HG03457 (cell line): ENCODE measurements around the gene CSNK1A1L.
"Not testable (repeated sequence)": the region's sequence is repeated elsewhere in the genome, so short reads cannot be mapped to it uniquely, and the experiment has no call there.

Experiments used
- ATAC-seq: cut with Tn5 transposase; IDR thresholded peaks from one replicate; pipeline ENCODE4 v1.9.1; 2021; ENCODE audit warnings: moderate number of reproducible peaks; ENCODE audit not compliant: unreplicated experiment

The CSNK1A1L gene

DNA sequence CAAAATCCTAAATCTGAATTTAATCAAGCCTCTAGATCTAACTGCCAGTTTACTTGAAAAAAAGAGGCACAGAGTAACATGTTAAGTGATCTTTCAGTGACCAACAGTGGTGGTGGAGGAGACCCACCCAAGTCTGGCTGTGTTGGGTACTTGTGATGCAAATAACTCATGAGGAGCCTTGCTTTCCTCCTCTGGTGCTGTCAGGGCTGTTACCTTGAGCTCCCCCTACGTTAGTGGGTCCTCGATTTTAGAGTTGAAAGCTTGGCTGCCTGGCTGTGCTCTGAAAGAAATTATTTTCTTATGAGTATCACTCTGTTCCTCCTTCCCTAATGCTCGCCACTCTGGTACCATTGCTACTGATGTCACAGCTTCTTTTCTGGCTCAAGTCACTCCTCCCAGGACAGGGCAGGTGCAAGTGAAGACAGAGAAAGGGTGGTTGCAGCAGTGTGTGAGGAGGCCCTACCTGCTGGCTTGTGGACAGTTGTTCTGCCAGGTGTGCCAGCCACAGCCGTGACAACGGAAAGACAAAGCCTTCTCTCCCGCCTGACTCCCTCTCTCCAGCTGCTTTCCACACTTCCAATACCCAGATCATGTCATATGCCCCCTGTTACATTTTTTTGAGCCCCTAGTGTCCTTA is 39.5 kb downstream of the CSNK1A1L start:
- ATAC-seq: no peak

DNA sequence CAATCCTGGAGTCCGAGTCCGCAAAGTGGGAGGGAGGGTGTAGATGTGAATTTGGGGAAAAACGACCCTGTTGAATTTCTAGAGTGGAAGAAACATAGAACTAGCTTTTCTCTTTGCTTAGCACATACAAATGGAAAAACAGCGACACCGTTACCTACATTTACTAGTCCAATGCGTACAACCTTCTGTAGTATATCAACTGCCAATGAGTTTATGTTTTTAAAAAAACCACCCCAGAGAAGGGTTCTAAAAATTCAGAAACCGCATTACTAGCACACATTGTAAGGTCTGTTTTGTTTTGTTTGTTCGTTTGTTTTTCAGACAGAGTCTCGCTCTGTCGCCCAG is 45.6 kb downstream of the CSNK1A1L start:
- no peak for ATAC-seq

DNA sequence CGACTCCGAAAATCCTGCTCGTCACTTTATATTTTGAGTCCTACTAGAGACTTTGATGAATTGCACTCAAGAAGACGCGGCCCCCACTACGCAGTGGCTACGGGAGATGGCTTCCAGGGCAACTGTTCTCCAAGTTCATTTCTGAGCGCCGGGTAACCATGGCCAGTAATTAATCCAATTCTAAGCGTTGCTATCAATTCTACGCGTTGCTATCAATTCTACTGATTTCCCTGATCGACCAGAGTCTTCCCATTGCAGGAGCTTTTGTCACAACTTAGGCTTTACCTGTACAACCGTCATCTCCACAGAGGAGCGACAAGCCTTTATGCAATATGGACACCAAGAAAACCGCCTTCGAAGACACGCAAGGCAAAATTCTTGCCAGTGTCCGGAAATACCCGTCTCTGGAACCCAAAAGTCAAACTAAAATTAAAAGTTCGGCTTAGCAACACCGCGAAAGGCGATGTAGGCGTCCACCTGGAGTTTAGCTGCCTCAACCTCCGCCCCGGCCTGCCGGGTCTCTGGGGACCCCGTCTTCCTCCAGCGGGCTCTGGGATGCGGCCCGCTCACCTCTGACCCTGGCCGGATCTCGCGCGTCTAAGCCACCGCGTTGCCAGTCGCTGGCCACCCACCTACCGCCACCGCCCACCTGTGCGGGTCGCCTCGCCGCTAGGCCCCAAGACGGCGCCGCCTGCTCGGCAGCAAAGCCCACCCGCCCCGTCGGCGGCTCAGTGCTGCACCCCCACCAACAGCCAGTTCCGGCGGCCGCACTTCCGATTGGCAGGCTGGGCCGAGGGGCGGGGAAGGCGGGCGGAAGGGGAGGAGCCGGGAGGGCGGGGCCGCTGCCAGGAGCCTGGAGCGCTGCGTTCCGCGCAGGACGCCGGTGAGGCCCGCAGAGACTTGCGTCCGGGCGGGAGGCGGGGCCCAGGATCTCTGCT is 46.3 kb downstream of the CSNK1A1L start, which contains the start of gene SUPT20H:
Gene SUPT20H, minus strand, starts transcription at position 779 of the 938 bp plus-strand sequence. CDS start 8,198 bp downstream, outside the sequence.
- peak; percentile 98 for ATAC-seq

DNA sequence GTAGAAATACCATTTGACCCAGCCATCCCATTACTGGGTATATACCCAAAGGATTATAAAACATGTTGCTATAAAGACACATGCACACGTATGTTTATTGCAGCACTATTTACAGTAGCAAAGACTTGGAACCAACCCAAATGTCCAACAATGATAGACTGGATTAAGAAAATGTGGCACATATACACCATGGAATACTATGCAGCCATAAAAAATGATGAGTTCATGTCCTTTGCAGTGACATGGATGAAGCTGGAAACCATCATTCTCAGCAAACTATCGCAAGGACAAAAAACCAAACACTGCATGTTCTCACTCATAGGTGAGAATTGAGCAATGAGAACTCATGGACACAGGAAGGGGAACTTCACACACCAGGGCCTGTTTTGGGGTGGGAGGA is 49.2 kb downstream of the CSNK1A1L start:
- not testable (repeated sequence) for ATAC-seq
